Vagina (tissue), 2 donors: ENCODE results near the gene SLC23A2.

Experiments
- CTCF ChIP-seq, 3 experiments: fragments of 450-650 bp in 2 of 3; fragments of 200-600 bp in 1 of 3; sonication (generic) in 1 of 3; IDR thresholded peaks; one replicate each; pipeline ENCODE4 v1.5.1; 2017 to 2019; ENCODE audit warnings: antibody characterized with exemption in 3 of 3, mild to moderate bottlenecking in 2 of 3, moderate library complexity in 2 of 3
- POLR2A ChIP-seq, 2 donors: fragments of 450-650 bp; IDR thresholded peaks; one replicate each; pipeline ENCODE4 v1.6.1; 2017; ENCODE audit warnings: antibody characterized with exemption in 2 of 2, mild to moderate bottlenecking in 2 of 2, moderate library complexity in 2 of 2
- POLR2AphosphoS5 ChIP-seq, 2 donors: sonication (generic); formaldehyde crosslinking; IDR thresholded peaks; one replicate each; pipeline ENCODE4 v1.9.0; 2017; ENCODE audit warnings: antibody characterized with exemption in 2 of 2, mild to moderate bottlenecking in 2 of 2, low read depth in 1 of 2; ENCODE audit not compliant: insufficient read depth in 1 of 2

GRCh38 chr20:4950841-4951240, 50.5 kb downstream of the SLC23A2 start:
- TF ChIP-seq CTCF (IDR thresholded peaks at IDR 0.05) (no peak), POLR2AphosphoS5 (IDR thresholded peaks at IDR 0.05; ENCODE audit: insufficient read depth in 1 of 2, low read depth in 1 of 2) (no peak), POLR2A (IDR thresholded peaks at IDR 0.05) (no peak)
